ENCODE data around the gene SRRT.
A peak's percentile ranks its signal among the peaks of the same experiment; 100 is the strongest.
"Not testable (repeated sequence)": the region's sequence is repeated elsewhere in the genome, so short reads cannot be mapped to it uniquely, and the experiment has no call there.

SRRT gene

GRCh38 chr7:100893910-100894721, 19.2 kb downstream of the SRRT start:
- DNase-seq (ENCODE audit: low read depth in 2 of 2) = no peak

- DNase-seq (ENCODE audit: low read depth in 2 of 2) = peak in 1 of 2 donors; percentile 57
These were observed 20.2 kb downstream of the SRRT start for GRCh38 chr7:100894860-100895700.

GRCh38 chr7:100895701-100895955, 20.7 kb downstream of the SRRT start, which contains the start of gene ACHE:
ACHE (minus strand) TSS chr7:100895888; CDS start chr7:100894232, 1,656 bp downstream.
- no peak for DNase-seq (ENCODE audit: low read depth in 2 of 2)

GRCh38 chr7:100895956-100896731, 21.2 kb downstream of the SRRT start:
- no peak for DNase-seq (ENCODE audit: low read depth in 2 of 2)

- DNase-seq (ENCODE audit: low read depth in 2 of 2) = peak in 1 of 2 donors; percentile 53
These were observed 22.1 kb downstream of the SRRT start for GRCh38 chr7:100896732-100897608.

- DNase-seq (ENCODE audit: low read depth in 2 of 2) = no peak
These were observed 23.0 kb downstream of the SRRT start for GRCh38 chr7:100897772-100898454.

- DNase-seq (ENCODE audit: low read depth in 2 of 2) = no peak
These were observed 24.5 kb downstream of the SRRT start for GRCh38 chr7:100899432-100899831.

GRCh38 chr7:100900978-100901377, 26.1 kb downstream of the SRRT start:
- no peak for DNase-seq (ENCODE audit: low read depth in 2 of 2)

- no peak for DNase-seq (ENCODE audit: low read depth in 2 of 2)
These were observed 27.0 kb downstream of the SRRT start for GRCh38 chr7:100901921-100902332.

GRCh38 chr7:100902638-100903037, 27.7 kb downstream of the SRRT start:
- no peak for DNase-seq (ENCODE audit: low read depth in 2 of 2)

- DNase-seq (ENCODE audit: low read depth in 2 of 2) = no peak
These were observed 33.6 kb downstream of the SRRT start for GRCh38 chr7:100908512-100908911.

GRCh38 chr7:100910443-100910842, 35.5 kb downstream of the SRRT start:
- not testable (repeated sequence) for DNase-seq (ENCODE audit: low read depth in 2 of 2)

GRCh38 chr7:100911484-100911883, 36.6 kb downstream of the SRRT start:
- no peak for DNase-seq (ENCODE audit: low read depth in 2 of 2)

GRCh38 chr7:100914208-100914878, 39.4 kb downstream of the SRRT start:
- no peak for DNase-seq (ENCODE audit: low read depth in 2 of 2)

- no peak for DNase-seq (ENCODE audit: low read depth in 2 of 2)
These were observed 40.1 kb downstream of the SRRT start for GRCh38 chr7:100914879-100915447.

GRCh38 chr7:100919335-100919734, 44.4 kb downstream of the SRRT start:
- not testable (repeated sequence) for DNase-seq (ENCODE audit: low read depth in 2 of 2)

GRCh38 chr7:100919779-100920437, 45.0 kb downstream of the SRRT start:
- DNase-seq (ENCODE audit: low read depth in 2 of 2) = not testable (repeated sequence)

GRCh38 chr7:100921039-100921438, 46.1 kb downstream of the SRRT start:
- DNase-seq (ENCODE audit: low read depth in 2 of 2) = no peak

- not testable (repeated sequence) for DNase-seq (ENCODE audit: low read depth in 2 of 2)
These were observed 48.7 kb downstream of the SRRT start for GRCh38 chr7:100923616-100924015.

Measured in stimulated activated CD8-positive, alpha-beta memory T cell treated with anti-CD3 and anti-CD28 coated beads, Interleukin-2, amount 100 ng/mL, for 48 hours (primary cell).